Hematopoietic multipotent progenitor cell treated with erythropoietin and hydrocortisone succinate and interleukin-3 and kit ligand, for 17 days (in vitro differentiated cells): ENCODE measurements around the gene KIF25.

ENCODE experiments used
- DNase-seq: peaks from one replicate; pipeline ENCODE4 v3.0.0-alpha.2; 2015; ENCODE audit warnings: low spot score

KIF25 gene, protein sequence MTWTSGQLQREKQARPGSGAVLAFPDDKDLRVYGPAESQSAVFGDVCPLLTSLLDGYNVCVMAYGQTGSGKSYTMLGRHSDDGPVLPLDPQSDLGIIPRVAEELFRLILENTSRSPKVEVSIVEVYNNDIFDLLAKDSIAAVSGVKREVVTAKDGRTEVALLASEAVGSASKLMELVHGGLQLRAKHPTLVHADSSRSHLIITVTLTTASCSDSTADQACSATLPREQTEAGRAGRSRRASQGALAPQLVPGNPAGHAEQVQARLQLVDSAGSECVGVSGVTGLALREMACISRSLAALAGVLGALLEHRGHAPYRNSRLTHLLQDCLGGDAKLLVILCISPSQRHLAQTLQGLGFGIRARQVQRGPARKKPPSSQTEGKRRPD

DNA sequence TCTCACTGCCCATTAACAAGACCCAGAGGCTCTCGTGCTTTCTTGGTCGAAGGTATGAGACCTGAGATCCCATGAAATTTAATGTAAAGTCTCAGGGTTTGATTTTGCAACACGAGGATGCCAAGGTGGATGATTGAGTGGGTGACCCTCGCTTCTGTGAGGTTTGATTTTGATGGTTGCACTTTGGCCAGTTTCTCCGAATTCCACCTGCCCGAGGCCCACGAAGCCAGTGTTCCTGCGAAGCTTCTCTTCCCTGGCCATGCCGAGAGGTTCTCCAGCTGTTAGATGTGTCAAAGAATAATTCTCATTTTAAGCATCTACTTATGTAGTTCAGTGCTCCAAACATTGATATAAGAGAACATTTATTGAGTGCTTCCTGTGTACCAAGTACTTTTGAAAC, at the start of gene KIF25:
Gene KIF25 (plus strand): TSS at position 30 of the 400 bp plus-strand sequence. CDS start 31,915 bp downstream, outside the sequence.
- DNase-seq = no peak

GRCh38 chr6:167947716-167948115, 49.8 kb upstream of the KIF25 start:
- DNase-seq = no peak

DNA sequence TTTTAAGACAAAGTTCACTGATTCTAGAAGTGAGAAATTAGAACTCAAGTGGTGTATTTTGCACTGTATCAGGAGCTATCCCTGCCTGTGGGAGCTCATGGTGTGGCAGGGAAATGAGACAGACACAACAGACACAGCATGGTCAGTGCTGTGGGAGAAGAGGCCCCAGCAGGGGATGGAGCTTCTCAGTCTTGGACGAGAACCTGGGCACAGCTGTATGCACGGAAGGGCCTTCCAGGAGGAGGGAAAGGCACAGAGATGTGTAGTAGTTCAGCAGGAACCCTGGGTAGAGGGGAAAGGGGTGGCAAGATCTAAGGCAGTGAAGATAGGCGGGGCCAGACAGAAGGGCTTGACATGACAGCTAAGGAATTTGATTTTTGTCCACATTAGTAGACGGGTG, 48.8 kb upstream of the KIF25 start:
- DNase-seq = no peak

DNA sequence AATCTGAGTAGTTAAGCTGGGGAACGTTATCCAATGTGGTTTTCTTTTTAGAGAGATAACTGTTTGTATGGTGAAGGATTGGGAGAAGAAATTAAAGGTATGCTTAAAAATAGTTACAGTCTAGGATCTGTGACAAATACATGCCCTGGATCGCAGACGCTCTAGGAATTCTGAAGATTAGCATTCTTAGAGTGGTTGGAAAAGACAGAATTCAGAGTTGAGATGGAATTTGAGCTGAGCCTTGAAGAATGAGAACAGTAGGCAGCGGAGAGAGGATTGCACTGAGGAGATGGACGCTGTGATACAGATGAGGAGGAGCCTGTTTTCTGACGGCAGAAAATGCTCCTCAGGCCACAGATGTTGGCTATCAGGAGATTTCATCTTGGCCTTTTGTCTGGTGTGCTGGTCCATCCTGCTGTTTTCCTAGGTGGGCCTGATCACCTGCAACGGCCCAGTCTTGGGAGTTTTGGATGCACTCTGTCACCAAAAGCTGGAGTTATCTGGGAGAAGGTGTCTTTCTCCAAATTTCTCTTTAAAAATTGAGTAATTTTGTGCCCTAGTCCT, 48.3 kb upstream of the KIF25 start:
- DNase-seq = no peak

DNA sequence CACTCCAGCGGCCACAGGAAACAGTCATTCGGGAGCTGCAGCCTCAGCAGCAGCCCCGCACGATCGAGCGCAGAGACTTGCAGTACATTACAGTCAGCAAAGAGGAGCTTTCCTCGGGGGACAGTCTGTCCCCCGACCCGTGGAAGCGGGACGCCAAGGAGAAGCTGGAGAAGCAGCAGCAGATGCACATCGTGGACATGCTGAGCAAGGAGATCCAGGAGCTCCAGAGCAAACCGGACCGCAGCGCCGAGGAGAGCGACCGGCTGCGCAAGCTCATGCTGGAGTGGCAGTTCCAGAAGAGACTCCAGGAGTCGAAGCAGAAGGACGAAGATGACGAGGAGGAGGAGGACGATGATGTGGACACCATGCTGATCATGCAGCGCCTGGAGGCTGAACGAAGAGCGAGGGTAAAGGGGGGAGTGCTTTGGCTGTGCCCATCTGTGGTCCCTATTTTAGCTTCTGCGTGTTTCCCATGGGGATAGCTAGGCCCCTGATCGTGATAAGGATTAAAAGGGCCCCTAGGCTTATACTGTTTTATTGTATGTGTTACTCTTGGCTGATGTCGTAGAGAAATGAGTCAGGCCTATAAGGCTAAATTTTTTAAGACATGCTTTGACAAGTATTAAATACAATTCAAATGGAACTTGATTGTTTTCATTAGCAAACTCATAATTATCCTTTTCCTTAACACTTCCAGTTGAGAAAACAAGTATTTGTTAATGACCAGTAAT, 45.5 kb upstream of the KIF25 start:
- DNase-seq = no peak

DNA sequence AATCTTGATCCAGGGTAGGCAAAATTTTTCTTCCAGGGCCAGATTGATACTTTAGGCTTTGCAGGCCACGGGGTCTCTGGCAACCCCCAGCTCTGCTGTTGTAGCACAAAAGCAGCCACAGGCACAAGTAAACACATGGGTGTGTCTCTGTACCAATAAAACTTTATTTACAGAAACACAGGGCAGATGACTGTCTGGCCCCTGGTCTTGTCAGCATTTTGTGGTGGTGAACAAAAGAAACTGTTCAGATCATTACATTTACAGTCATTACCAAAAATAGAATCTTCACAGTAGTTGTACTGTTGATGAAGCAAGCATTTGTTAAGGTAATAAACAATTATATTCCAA, 45.0 kb upstream of the KIF25 start:
- DNase-seq = no peak

- DNase-seq = no peak
Observed at GRCh38 chr6:167953551-167953950, 43.9 kb upstream of the KIF25 start.

DNA sequence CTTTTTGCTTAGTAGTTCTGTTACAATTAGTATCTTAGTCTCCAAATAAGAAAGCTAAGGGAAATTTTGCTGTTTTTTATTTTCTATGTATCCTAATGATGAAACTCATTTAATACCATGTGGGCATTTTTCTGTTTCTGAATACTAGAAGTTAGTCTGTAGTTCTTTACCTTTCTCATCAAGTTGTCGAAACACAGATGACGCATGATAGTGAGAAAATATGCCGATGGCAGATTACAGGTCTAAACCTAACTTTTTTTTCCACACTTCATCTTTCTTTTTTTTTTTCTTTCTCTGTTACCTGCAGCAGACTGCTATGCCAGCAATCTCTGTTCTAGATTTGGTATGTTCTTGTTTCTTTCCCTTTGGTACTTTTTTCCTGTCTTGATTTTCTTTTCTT, 43.3 kb upstream of the KIF25 start:
- no peak for DNase-seq

- no peak for DNase-seq
Observed at GRCh38 chr6:167956491-167956890, 41.0 kb upstream of the KIF25 start.

- no peak for DNase-seq
Observed at GRCh38 chr6:167956983-167957492, 40.4 kb upstream of the KIF25 start.

DNA sequence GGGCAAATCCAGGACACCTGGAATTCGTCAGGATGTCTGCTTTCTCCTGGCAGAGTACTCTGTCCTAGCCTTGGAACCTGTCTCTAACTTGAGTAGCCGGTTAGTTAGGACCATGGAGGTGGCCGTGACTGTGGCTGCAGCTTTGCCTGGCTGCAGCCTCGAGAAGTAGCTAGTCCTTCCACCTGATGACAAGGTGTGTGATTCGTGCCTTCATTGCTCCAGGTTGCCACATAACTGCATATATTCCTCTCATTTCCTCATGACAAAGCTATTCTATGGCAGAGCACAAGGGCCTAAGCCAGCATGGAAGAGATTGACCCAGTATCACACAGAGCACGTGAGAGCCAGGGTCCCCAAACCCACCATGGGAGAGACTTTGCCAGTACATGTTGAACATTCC, 39.8 kb upstream of the KIF25 start:
- DNase-seq = no peak

- no peak for DNase-seq
Observed at GRCh38 chr6:167960579-167960978, 36.9 kb upstream of the KIF25 start.

- no peak for DNase-seq
Observed at GRCh38 chr6:167962711-167963110, 34.8 kb upstream of the KIF25 start.

DNA sequence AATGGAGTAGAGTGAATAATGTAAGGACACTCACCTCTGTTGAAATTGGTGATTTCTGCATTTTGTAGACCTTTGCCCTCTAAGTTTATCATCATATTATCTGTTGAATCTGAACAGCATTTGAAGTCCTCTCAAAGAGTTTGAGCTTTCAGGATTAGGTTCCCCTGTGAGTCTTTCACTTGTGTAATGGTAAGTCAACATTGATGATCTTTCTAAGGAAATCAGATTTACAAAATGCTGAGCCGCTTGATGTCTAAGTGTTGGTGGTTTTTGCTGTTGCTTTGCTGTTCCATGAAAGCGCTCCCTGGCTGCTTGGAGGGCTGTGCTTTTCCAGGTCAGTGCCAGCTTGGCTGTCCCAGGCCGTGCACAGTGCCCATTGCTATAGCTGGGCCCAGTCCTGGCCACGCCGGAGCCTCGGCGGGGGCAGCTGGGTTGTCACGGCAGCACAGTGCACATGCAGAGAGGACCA, 33.8 kb upstream of the KIF25 start:
- DNase-seq = no peak

- no peak for DNase-seq
Observed at GRCh38 chr6:167965592-167966539, 31.6 kb upstream of the KIF25 start.

GRCh38 chr6:167966540-167966905, 30.9 kb upstream of the KIF25 start:
- DNase-seq = no peak

DNA sequence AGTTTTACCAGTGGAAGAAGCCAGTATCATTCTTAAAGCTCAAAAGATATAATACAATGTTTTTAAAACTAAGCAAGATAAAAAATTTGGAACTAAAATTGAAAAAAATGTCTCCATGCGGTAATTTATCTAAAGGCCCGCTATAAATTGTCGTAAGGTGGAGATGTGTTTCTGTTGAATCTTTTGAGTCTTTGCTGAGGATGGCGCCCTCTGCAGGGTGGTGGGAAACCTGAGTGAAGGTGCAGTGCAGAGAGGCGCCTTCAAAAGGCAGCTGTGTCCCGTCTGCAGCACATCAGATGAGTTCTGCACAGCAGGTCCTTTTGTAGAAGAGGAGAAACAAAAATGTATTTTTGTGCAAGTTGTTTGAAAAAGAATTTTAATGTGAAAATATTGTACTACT, 29.4 kb upstream of the KIF25 start:
- DNase-seq = no peak

GRCh38 chr6:167970230-167970629, 27.2 kb upstream of the KIF25 start:
- DNase-seq = no peak

DNA sequence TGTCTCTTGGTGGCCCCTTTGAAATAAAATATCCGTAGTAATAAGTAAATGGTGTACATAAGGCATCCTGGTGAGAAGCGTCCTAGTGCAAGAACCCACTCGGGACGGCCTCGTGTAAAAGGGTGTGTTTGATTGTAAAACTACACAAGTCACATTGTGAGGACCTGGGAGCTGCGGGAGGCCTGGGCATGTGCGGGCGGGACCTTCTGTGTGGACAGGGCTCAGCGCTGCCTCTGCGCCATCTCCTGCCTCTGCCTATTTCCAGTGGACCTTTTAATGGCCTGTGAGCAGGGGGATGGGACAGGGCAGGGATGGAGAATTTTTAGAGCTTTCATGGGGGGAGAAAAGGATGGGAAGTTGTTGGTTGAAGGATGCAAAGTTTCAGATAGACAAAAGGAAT, 25.3 kb upstream of the KIF25 start:
- no peak for DNase-seq

DNA sequence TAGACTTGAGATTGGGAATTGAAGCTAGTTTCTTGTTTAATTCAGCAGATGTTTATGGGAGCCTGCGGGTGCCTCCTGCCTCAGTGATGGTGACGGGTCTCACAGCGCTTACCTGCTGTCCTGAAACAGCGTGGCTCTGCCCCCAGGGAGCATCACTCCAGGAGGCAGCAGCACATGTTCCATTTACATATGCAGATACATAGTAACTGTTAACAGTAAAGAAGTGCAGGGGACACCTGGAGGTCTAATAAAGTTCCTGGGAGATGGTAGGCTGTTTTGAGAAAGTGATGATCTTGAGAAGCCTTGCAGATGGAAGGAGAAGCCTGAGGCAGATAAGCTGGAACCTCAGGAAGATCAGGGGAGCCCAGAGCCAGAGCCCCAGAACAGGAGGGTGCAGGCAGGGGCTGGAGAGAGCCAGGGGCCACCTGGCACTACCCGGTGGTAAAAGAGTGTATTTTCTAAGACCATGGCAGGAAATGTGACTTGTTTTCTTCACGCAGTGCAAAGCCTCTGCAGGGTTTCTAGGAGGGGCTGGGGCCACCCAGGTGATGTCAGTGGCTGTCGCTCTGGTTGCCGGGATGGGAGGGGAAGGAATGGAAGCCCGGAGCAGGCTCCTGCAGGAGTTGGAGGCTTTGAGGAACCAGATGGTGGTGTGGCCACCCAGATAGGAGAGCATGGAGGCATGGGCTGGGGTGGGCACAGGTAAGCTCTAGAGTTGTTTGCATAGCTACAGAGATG, 24.2 kb upstream of the KIF25 start:
- no peak for DNase-seq

DNA sequence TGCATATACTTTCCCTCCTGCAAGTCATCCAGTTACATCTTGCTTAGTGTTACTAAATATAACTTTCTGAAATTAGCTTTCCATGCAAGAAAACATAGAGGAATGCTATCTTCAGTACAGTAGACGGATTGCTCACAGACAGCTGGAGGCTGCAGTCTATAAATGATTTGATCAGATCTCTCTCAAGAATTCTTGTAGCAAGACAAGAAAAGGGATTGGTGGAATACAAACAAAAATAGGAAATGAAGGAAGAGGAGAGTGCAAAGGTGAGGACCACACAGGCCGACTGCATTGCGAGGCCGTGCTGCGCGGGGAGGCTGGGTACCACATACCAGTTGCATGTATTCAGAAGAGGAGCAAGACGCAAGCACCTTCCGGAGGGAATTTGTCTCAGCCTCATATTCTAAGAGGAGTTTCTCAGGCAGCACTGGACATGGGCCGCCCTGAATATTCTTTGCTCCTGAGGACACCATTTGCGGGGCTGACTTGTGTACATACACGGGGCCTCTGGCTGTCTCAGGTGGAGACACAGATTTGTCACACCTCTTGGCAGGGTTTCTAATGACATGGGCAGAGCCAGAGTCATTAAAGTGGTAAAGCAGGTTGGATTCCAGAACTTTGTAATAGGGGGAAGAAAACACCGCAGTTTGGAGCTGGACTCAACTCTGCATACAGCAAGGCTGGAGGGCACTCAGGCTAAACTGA, 22.7 kb upstream of the KIF25 start:
- DNase-seq = no peak
